LNCAP (cell line): ENCODE measurements around the gene P3H4.

Source experiments
- CTCF ChIP-seq: fragments of 450-650 bp; IDR thresholded peaks from 2 replicates; pipeline ENCODE4 v1.5.1; 2017; ENCODE audit warnings: mild to moderate bottlenecking

P3H4 gene

GRCh38 chr17:41777574-41778188 lies 34.1 kb downstream of the P3H4 start:
- no peak for TF ChIP-seq CTCF

- TF ChIP-seq CTCF, result no peak
These were observed 34.6 kb downstream of the P3H4 start for GRCh38 chr17:41777157-41777573.

GRCh38 chr17:41775394-41776226 lies 36.1 kb downstream of the P3H4 start:
- no peak for TF ChIP-seq CTCF

- TF ChIP-seq CTCF, result no peak
These were observed 38.0 kb downstream of the P3H4 start for GRCh38 chr17:41773731-41774193.

GRCh38 chr17:41773190-41773588 lies 38.6 kb downstream of the P3H4 start:
- TF ChIP-seq CTCF, result no peak

GRCh38 chr17:41772586-41773189 lies 39.1 kb downstream of the P3H4 start:
- no peak for TF ChIP-seq CTCF

- TF ChIP-seq CTCF, result no peak
These were observed 39.5 kb downstream of the P3H4 start for GRCh38 chr17:41772218-41772585.
